Measurements from ENCODE around the gene CASZ1. TPM values are rescaled to one million over a fixed set of nuclear protein-coding genes. Genes with fewer than 3 reads are reported as not detected.

CASZ1 gene
- total and polyA plus RNA-seq, 4 experiments from 2014 or later, result 0.13 to 8.8 (median 4.7) TPM

DNA sequence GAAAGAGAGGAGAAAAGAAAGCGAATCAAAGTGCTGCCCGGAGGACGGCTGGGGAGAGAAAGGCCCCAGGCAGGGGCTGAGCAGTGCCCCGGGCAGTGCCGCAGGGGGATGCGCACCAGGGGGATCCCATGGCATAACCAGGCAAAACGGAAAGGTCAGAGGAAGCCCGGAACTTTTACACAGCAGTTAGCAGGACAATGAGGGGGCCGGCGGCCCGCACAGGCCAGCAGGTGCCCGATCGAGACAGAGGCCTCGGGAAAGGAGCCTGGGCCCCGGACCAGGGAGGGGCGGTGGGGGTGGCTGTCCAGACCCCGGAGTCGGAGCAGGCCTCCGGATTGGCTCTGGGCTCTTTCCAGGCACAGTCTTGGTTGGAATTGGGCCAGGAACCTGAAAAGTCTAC lies 86.8 kb downstream of the CASZ1 start:
- intact Hi-C loops (cut with micrococcal nuclease), result no loop called here
- Histone ChIP-seq H3K4me1 (ENCODE audit: insufficient read depth, low read length) (no peaks in the 10 kb centered on the region), H3K4me3 (ENCODE audit: low read length in 2 of 2) (no peak overlapping the region), H3K36me3 (ENCODE audit: insufficient read depth, low read length) (no peaks in the 10 kb centered on the region), H3K9me3 (ENCODE audit: control insufficient read depth in 1 of 2, low read length in 2 of 2) (no peaks in the 10 kb centered on the region), H3K27ac (ENCODE audit: low read depth, low read length) (no peak overlapping the region), H3K27me3 (ENCODE audit: insufficient read depth, low read length) (no peaks in the 10 kb centered on the region)
- DNase-seq, result no peak
- ChIA-PET POLR2A (ENCODE audit: partially characterized antibody) (no interaction called here), CTCF (ENCODE audit: partially characterized antibody) (no interaction called here)
- no peaks in the 10 kb centered on the region for H3K9me3 Mint-ChIP-seq
- no peak overlapping the region for H3K4me3 Mint-ChIP-seq
- no peaks in the 10 kb centered on the region for H3K36me3 Mint-ChIP-seq
- no peak overlapping the region for H3K27ac Mint-ChIP-seq
- H3K27me3 Mint-ChIP-seq, result peaks cover 1 to 3% of the 10 kb centered on the region in 2 donors
- no peaks in the 10 kb centered on the region for H3K4me1 Mint-ChIP-seq

DNA sequence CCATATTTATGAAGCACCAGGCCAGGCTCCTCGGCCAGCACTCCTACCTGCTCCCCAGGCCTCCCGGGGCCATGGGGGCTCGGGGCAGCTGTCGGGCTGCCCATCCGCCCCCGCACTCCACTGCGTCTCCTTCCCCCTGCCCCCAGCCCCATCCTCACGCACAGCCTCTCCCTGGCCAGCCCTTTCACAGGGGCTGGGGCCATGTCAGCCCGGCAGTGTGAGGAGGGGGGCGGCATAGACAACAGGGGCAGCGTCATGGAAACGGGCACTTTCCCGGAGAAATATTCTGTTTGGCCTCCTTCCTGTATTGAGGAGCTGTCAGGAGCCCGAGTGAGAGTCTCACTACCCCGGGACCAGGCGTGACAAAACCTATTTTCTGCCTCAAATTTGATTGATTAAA lies 87.3 kb downstream of the CASZ1 start:
- intact Hi-C loops (cut with micrococcal nuclease), result no loop called here
- POLR2A ChIA-PET (ENCODE audit: partially characterized antibody), result no interaction called here
- no peaks in the 10 kb centered on the region for H3K4me1 ChIP-seq (ENCODE audit: insufficient read depth, low read length)
- no peak overlapping the region for H3K27ac ChIP-seq (ENCODE audit: low read depth, low read length)
- H3K27me3 ChIP-seq (ENCODE audit: insufficient read depth, low read length), result no peaks in the 10 kb centered on the region
- Mint-ChIP-seq H3K4me1 (no peaks in the 10 kb centered on the region), H3K9me3 (no peaks in the 10 kb centered on the region), H3K36me3 (no peaks in the 10 kb centered on the region), H3K4me3 (no peak overlapping the region), H3K27me3 (peaks cover 1 to 3% of the 10 kb centered on the region in 2 donors), H3K27ac (no peak overlapping the region)
- H3K9me3 ChIP-seq (ENCODE audit: control insufficient read depth in 1 of 2, low read length in 2 of 2), result no peaks in the 10 kb centered on the region
- H3K36me3 ChIP-seq (ENCODE audit: insufficient read depth, low read length), result no peaks in the 10 kb centered on the region
- H3K4me3 ChIP-seq (ENCODE audit: low read length in 2 of 2), result no peak overlapping the region
- CTCF ChIA-PET (ENCODE audit: partially characterized antibody), result no interaction called here
- DNase-seq, result no peak

DNA sequence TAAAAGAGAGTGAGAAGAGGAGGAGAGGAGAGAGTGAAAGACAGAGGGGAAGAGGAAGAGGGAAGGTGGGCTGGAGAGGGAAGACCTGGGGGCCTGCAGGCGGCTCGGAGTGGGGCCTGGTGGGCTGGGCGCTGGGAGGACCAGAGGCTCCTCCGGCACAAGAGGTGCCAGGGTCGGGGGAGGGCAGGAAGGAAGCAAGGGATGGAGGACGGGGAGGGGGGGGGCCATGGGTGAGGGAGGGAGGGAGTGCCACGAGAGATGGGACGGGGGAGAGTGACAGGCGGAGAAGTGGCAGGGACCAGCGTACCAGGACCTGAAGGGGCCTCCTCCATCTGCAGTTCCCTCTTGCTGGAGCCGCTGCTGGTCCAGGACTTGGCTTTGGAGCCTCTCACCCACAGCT lies 87.7 kb downstream of the CASZ1 start:
- no peak overlapping the region for H3K27ac ChIP-seq (ENCODE audit: low read depth, low read length)
- ChIA-PET CTCF (ENCODE audit: partially characterized antibody) (no interaction called here), POLR2A (ENCODE audit: partially characterized antibody) (no interaction called here)
- H3K9me3 Mint-ChIP-seq, result no peaks in the 10 kb centered on the region
- peaks cover 0 to 2% of the 10 kb centered on the region in 2 donors for H3K27me3 Mint-ChIP-seq
- no peaks in the 10 kb centered on the region for H3K36me3 Mint-ChIP-seq
- H3K4me1 Mint-ChIP-seq, result no peaks in the 10 kb centered on the region
- H3K4me3 Mint-ChIP-seq, result no peak overlapping the region
- H3K27me3 ChIP-seq (ENCODE audit: insufficient read depth, low read length), result no peaks in the 10 kb centered on the region
- no peak overlapping the region for H3K4me3 ChIP-seq (ENCODE audit: low read length in 2 of 2)
- H3K27ac Mint-ChIP-seq, result no peak overlapping the region
- no peaks in the 10 kb centered on the region for H3K36me3 ChIP-seq (ENCODE audit: insufficient read depth, low read length)
- H3K4me1 ChIP-seq (ENCODE audit: insufficient read depth, low read length), result no peaks in the 10 kb centered on the region
- H3K9me3 ChIP-seq (ENCODE audit: control insufficient read depth in 1 of 2, low read length in 2 of 2), result no peaks in the 10 kb centered on the region
- no peak for DNase-seq
- intact Hi-C loops (cut with micrococcal nuclease), result no loop called here

DNA sequence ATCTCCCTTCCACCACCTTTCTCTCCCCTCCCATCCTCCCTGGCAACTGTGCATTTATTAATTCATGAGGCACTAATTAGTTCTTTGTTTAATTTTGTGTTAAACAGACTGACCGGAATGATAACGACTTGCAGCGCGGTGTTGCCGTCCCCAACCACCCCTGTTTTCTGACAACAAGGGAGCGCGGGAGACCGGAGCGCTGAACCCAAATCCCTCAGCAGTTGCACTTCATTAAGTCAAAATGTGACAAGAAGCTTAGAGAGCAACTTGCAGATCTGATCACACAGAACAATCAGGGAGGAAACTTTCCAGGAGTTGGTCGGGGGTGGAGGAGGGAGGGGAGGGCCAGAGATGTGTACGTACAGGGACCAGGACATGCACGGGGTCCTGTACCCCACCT lies 89.2 kb downstream of the CASZ1 start:
- H3K27me3 Mint-ChIP-seq, result peaks cover 0 to 2% of the 10 kb centered on the region in 2 donors
- no peaks in the 10 kb centered on the region for H3K4me1 Mint-ChIP-seq
- H3K4me3 Mint-ChIP-seq, result no peak overlapping the region
- intact Hi-C loops (cut with micrococcal nuclease), result no loop called here
- ChIA-PET POLR2A (ENCODE audit: partially characterized antibody) (no interaction called here), CTCF (ENCODE audit: partially characterized antibody) (no interaction called here)
- no peaks in the 10 kb centered on the region for H3K9me3 Mint-ChIP-seq
- no peak overlapping the region for H3K27ac ChIP-seq (ENCODE audit: low read depth, low read length)
- H3K9me3 ChIP-seq (ENCODE audit: control insufficient read depth in 1 of 2, low read length in 2 of 2), result no peaks in the 10 kb centered on the region
- H3K27ac Mint-ChIP-seq, result no peak overlapping the region
- no peaks in the 10 kb centered on the region for H3K27me3 ChIP-seq (ENCODE audit: insufficient read depth, low read length)
- no peaks in the 10 kb centered on the region for H3K36me3 ChIP-seq (ENCODE audit: insufficient read depth, low read length)
- no peak overlapping the region for H3K4me3 ChIP-seq (ENCODE audit: low read length in 2 of 2)
- H3K4me1 ChIP-seq (ENCODE audit: insufficient read depth, low read length), result no peaks in the 10 kb centered on the region
- H3K36me3 Mint-ChIP-seq, result no peaks in the 10 kb centered on the region
- DNase-seq, result no peak

DNA sequence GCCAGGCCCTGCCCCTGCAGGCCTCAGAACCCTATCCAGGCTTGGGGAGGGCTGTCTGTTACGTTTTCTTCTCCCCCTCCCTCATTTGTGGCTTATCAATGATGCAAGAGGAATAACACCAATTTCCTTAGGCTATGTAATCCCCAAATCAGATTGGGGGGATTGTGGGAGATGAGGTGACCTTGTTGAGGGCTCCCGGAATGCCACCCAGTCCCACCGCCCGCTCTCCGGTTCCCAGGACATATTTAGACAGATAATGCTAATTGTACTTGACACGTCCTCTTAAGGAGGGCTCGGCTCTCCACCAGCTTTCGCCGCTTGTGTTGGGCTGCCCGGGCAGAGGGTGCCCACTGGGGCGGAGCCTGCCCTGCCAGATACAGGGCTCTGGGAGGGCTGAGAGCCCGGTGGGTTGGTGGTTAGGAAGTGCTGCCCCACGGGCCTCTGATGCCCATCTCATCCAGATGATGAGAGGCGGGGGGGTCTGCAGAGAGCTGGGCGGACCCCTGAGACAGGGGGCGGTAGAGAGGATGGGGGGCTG lies 90.0 kb downstream of the CASZ1 start:
- DNase-seq, result no peak
- Mint-ChIP-seq H3K4me1 (no peaks in the 10 kb centered on the region), H3K27ac (no peak overlapping the region), H3K36me3 (no peaks in the 10 kb centered on the region), H3K27me3 (no peaks in the 10 kb centered on the region), H3K9me3 (no peaks in the 10 kb centered on the region), H3K4me3 (no peak overlapping the region)
- Histone ChIP-seq H3K27me3 (ENCODE audit: insufficient read depth, low read length) (no peaks in the 10 kb centered on the region), H3K4me3 (ENCODE audit: low read length in 2 of 2) (no peak overlapping the region), H3K27ac (ENCODE audit: low read depth, low read length) (no peak overlapping the region), H3K4me1 (ENCODE audit: insufficient read depth, low read length) (no peaks in the 10 kb centered on the region), H3K36me3 (ENCODE audit: insufficient read depth, low read length) (no peaks in the 10 kb centered on the region), H3K9me3 (ENCODE audit: control insufficient read depth in 1 of 2, low read length in 2 of 2) (no peaks in the 10 kb centered on the region)
- CTCF ChIA-PET (ENCODE audit: partially characterized antibody), result no interaction called here
- intact Hi-C loops (cut with micrococcal nuclease), result no loop called here
- POLR2A ChIA-PET (ENCODE audit: partially characterized antibody), result no interaction called here

DNA sequence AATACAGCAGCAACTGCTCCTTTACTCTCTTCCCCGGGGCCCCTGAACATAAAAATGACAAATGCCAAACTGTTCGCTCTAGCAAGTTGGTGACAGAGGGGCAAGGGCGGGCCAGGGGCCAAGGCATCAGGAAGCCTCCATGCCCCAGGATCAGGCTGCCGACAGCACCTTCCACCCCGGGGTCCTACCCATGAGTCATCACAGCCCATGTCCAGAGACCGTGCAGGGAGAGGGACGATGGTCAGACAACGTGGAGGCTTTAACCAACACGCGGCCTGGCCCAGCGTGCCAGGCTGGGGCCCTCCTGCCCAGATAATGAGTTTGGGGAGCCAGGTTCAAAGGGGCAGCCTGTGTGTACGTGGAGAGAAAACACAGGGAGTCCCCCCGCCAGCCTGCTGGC lies 90.5 kb downstream of the CASZ1 start:
- Mint-ChIP-seq H3K9me3 (no peaks in the 10 kb centered on the region), H3K36me3 (no peaks in the 10 kb centered on the region), H3K4me3 (no peak overlapping the region), H3K27me3 (no peaks in the 10 kb centered on the region), H3K4me1 (no peaks in the 10 kb centered on the region), H3K27ac (no peak overlapping the region)
- Histone ChIP-seq H3K4me1 (ENCODE audit: insufficient read depth, low read length) (no peaks in the 10 kb centered on the region), H3K27me3 (ENCODE audit: insufficient read depth, low read length) (no peaks in the 10 kb centered on the region), H3K36me3 (ENCODE audit: insufficient read depth, low read length) (no peaks in the 10 kb centered on the region), H3K4me3 (ENCODE audit: low read length in 2 of 2) (no peak overlapping the region), H3K9me3 (ENCODE audit: control insufficient read depth in 1 of 2, low read length in 2 of 2) (no peaks in the 10 kb centered on the region), H3K27ac (ENCODE audit: low read depth, low read length) (no peak overlapping the region)
- intact Hi-C loops (cut with micrococcal nuclease), result no loop called here
- CTCF ChIA-PET (ENCODE audit: partially characterized antibody), result no interaction called here
- POLR2A ChIA-PET (ENCODE audit: partially characterized antibody), result no interaction called here
- DNase-seq, result no peak

DNA sequence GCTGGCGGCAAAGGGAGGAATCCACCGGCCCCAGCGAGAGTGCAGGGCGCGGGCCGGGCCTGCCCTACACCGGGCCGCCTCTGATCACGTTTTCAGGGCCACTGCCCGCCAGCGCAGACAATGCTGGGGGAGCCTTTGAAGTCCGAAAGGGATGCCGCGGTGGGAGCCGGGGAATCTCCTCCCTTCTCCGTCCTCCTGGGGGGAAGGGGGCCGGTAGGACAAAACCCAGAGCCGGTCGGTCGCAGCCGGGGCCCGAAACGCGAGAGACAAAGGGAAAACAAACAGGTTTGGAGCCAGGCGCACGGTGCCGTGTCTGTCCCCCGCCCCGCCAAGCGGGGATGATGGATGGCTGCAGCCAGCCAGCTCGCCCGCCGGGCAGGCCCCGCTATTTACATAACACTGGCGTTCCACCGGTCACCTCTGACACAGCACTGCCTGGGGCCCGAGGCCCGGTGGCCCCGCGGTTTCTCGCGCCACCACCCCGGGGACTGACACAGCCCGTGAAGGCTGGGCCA lies 92.0 kb downstream of the CASZ1 start:
- ChIA-PET CTCF (ENCODE audit: partially characterized antibody) (no interaction called here), POLR2A (ENCODE audit: partially characterized antibody) (no interaction called here)
- Mint-ChIP-seq H3K4me1 (no peaks in the 10 kb centered on the region), H3K27me3 (no peaks in the 10 kb centered on the region), H3K36me3 (no peaks in the 10 kb centered on the region), H3K9me3 (no peaks in the 10 kb centered on the region), H3K4me3 (no peak overlapping the region), H3K27ac (no peak overlapping the region)
- no peaks in the 10 kb centered on the region for H3K27me3 ChIP-seq (ENCODE audit: insufficient read depth, low read length)
- H3K9me3 ChIP-seq (ENCODE audit: control insufficient read depth in 1 of 2, low read length in 2 of 2), result no peaks in the 10 kb centered on the region
- H3K36me3 ChIP-seq (ENCODE audit: insufficient read depth, low read length), result no peaks in the 10 kb centered on the region
- DNase-seq, result no peak
- H3K4me1 ChIP-seq (ENCODE audit: insufficient read depth, low read length), result no peaks in the 10 kb centered on the region
- no peak overlapping the region for H3K4me3 ChIP-seq (ENCODE audit: low read length in 2 of 2)
- no peak overlapping the region for H3K27ac ChIP-seq (ENCODE audit: low read depth, low read length)
- intact Hi-C loops (cut with micrococcal nuclease), result no loop called here

DNA sequence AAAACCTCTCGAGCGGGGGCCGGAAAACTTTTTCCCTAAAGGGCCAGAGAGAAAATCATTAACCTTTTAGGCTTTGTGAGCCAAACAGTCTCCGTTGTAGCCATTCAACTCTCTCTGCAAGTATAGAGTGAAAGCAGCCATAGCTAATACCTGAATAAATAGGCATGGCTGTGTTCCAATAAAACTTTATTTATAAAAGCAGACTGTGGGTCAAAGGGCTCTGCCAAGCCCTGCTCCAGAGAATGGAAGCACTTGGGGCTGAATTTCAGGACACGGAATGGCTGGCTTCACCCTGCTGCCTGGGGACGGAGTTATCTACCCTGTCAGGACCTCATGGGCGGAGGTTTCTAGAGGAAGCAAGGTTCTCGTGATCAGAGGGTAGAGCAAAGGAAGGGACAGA lies 92.7 kb downstream of the CASZ1 start:
- Histone ChIP-seq H3K4me3 (ENCODE audit: low read length in 2 of 2) (no peak overlapping the region), H3K36me3 (ENCODE audit: insufficient read depth, low read length) (no peaks in the 10 kb centered on the region), H3K9me3 (ENCODE audit: control insufficient read depth in 1 of 2, low read length in 2 of 2) (no peaks in the 10 kb centered on the region), H3K27ac (ENCODE audit: low read depth, low read length) (no peak overlapping the region), H3K27me3 (ENCODE audit: insufficient read depth, low read length) (no peaks in the 10 kb centered on the region), H3K4me1 (ENCODE audit: insufficient read depth, low read length) (no peaks in the 10 kb centered on the region)
- no peaks in the 10 kb centered on the region for H3K9me3 Mint-ChIP-seq
- H3K4me1 Mint-ChIP-seq, result no peaks in the 10 kb centered on the region
- H3K27me3 Mint-ChIP-seq, result no peaks in the 10 kb centered on the region
- no peaks in the 10 kb centered on the region for H3K36me3 Mint-ChIP-seq
- ChIA-PET CTCF (ENCODE audit: partially characterized antibody) (no interaction called here), POLR2A (ENCODE audit: partially characterized antibody) (no interaction called here)
- intact Hi-C loops (cut with micrococcal nuclease), result no loop called here
- DNase-seq, result no peak
- H3K27ac Mint-ChIP-seq, result no peak overlapping the region
- no peak overlapping the region for H3K4me3 Mint-ChIP-seq
